ENCODE data around the gene MMP3.

MMP3 gene

GRCh38 chr11:102788334-102788995, 54.9 kb downstream of the MMP3 start:
- DNase-seq = no peak
